Stimulated activated CD4-positive, alpha-beta T cell treated with anti-CD3 and anti-CD28 coated beads, Interleukin-12 subunit alpha, Interleukin-12 subunit beta, amount 100 ng/mL, for 4 hours (primary cell): ENCODE measurements around the gene NUMBL.
A peak's percentile ranks its signal among the peaks of the same experiment; 100 is the strongest.

Experiments used
- DNase-seq: peaks from one replicate; pipeline ENCODE4 v3.0.0-alpha.2; 2020

NUMBL gene

DNA sequence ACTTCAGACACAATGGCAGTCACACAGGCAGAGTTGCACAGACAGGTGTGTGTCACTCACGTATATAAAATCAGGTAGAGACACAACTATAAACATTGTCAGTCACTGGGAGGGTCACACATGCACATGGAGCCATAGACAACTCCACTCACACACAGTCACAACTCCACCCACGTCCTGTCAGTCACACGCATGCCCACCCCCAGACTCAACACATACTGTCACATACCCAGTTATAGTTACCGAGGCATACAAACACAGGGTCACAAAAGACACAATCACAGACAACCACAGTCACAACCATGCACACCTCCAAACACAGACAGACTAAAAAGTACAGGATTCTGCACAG lies 1.5 kb downstream of the NUMBL start:
- no peak for DNase-seq

- DNase-seq = no peak
These were observed 2.1 kb downstream of the NUMBL start for GRCh38 chr19:40688309-40688708.

DNA sequence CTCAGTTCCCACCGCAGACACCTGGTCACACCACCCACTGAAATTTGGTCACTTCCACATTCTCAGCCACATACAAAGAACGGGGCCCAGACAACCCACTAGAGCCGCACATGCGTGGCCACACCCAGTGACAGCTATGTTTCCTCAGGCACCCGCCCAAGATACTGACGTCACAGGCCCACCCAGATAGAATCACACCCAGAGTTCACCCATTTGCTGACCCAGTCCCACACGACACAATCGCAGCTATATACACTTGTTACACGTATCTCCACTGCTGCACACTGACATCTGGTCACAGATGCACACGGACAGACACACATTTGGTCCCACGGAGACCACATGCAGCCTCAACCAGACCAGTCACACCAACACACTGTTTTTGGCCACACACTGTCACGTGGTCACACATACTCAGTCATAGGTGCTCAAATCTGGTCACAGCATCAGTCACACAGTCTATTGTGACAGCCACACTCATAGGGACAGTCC lies 2.9 kb downstream of the NUMBL start:
- no peak for DNase-seq

DNA sequence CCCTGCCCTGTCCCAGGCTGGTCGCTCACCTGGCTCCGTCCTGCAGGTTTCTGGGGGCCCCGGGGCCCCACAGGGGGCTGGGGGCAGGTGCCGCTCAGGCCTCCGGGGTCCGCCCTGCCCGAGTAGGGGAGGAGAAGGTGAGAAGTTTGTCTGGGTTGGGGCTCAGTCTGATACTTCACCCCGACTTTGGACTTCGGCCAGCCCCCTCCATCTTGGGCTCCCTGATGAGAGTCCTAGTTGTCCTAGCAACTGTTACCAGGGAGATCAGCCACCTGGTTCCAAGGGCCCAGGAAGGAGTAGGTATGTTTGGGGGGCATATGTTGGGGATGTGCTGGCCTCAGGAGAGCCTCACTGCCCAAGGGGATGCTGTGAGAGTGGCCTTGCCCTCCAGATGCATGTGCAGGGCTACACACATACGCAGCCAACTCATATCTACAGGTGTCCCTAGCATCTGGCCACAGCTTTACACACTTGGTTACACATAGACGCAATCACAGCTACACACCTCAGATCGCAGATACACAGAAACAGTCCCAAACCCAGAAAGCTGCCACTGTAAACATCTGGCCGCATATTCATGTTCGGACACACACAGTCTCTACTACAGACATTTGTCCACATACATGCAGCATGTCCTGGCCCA lies 3.4 kb downstream of the NUMBL start:
- DNase-seq = no peak

DNA sequence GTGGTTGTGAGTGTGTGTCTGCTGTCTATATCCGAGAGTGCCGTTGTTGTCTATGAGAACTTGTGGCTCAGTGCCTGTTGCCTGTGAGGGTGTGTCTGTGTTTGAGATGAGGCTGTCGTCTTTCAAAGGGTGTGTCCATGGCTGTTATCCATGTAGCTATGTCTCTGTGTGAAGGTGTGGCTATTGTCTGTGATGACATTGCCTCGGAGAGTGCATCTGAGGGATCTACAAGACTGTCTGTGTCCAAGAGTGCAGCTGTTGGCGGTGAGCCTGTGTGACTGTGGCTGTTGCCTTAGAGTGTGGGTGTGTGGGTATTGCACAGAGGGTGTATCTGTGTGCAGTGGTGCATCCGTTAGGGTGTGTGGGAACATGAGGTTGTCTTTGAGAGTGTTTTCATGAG lies 4.9 kb downstream of the NUMBL start:
- DNase-seq = no peak

- no peak for DNase-seq
These were observed 5.4 kb downstream of the NUMBL start for GRCh38 chr19:40685016-40685526.

DNA sequence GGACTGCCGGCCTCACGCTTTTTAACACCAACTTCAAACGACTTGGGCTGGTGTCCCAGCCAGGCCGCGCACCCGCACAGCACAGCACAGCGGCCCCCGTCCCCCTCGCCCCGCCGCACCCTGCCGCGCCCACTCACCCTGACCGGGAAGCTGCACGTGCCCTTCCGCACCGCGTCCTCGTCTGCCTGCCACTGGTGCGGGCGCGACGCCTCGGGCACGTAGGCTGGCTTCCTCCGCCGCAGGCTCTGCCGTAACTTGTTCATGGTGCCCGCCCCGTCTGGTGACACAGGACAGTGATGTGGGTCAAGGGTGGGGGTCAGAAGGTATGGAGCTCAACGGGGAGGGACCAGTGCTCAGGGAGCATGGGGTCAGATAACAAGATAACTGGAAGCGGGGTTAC lies 6.2 kb downstream of the NUMBL start:
- no peak for DNase-seq

- no peak for DNase-seq
These were observed 7.0 kb downstream of the NUMBL start for GRCh38 chr19:40683437-40683836.

DNA sequence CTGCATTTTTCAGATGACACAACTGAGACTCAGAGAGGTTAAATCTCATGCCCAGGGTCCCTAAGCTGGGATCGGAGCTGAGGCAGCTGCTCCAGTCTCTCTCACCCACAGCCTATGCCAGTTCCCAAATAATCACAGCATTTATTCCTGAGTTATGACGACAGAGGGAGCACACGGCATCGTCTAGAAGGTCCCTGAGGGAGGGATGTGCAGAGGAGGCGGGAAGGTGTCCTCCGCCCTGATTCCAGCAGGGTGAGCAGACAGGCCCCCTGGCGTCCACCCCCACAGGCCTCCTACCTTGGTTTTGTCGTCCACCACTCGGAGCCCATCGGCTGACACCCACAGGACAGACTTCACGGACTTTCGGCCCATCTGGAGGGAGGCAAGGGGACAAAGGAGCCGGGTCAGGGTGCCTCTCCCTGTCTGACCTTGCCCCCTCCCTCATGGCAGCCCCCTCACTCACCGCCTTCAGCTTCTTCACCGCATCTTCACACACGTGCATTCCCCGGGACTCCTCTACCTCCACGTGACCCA lies 8.0 kb downstream of the NUMBL start:
- no peak for DNase-seq

DNA sequence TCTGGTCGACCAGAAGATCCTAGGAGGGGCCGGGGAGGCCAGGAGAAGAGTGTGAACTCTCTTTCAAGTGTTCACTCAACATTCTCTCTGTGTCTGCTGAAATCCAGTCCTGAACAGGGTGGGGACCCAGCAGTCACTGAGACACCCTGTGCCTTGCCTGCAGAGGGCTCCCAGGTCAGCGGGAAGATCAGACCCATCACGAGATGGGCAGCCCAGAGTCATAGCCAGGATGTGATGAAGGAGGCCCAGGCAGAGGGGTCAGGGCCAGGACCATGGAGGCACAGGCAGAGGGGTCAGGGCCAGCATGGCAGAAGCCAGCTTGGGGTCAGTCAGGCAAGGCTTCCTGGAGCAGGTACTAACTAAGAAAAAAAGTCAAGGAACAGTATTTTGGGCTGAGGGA lies 9.4 kb downstream of the NUMBL start:
- no peak for DNase-seq

- DNase-seq = no peak
These were observed 13.3 kb downstream of the NUMBL start for GRCh38 chr19:40677156-40677555.

DNA sequence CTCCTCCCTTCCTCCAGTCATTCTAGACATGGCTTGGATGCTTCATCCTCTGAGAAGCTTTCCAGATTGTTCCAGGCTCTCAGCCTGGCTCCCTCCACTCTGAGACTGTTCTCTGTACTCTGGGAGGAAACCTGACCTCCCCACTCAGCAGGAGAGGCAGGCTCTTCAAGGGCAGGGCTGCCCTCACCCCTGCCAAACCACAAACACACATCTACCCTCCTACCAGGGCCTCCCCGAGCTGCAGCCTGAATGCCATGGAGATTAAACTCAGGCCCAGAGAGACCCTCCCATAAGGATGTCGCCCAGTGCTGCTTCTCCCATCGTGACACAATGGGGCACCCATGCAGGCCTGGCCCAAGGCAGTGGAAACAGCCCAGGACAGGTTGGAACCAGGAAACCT lies 16.2 kb downstream of the NUMBL start:
- DNase-seq = no peak

DNA sequence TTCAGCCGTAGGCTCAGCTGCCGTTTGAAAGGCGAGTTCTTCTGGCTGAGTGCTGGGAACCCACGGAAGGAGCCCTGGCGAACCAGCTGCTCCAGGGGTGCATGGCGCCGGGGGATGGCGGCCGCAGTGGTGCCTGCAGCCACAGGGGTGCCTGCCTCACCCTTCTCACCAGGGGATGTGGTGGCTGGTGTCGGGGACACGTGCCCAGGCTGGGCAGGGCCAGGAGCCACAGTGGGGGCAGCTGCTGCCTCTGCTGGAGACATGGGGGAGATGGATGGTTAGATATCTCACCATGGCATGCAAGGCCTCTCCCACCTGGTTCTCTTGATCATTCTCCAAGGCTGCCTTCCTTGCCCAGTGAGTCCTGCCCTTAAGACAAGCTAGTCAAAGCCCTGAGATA lies 17.1 kb downstream of the NUMBL start:
- DNase-seq = no peak

DNA sequence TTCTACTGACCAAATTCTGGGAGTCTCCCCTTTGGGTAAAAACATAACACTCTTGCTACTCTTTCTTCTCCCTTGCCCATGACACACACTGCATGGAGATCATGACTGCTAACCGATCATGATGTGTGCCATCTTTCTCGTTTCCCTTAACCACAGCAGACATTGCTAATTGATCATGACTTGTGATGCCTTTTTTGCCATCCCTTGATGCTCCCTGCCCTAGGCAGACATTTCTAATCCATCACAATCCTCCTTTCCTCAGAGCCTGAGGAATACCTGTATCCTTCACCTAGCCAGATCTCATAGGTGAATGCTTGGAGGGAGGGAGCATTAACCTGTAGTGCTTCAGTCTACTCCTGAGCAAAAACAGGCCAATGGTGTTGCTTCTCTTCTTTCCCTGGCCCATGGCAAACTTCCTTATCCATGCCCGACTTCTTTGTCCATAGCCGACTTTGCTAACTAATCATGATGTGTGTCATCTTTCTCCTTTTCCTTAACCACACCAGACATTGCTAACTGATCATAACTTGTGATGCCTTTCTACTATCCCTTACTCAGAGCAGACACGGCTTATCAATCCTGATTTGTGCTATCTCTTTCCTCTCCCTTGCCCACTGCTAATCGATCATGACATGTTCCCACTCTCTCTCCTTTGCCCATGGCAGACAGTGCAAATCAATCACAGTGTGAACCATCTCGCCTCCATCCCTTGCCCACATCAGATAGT lies 17.7 kb downstream of the NUMBL start:
- no peak for DNase-seq

DNA sequence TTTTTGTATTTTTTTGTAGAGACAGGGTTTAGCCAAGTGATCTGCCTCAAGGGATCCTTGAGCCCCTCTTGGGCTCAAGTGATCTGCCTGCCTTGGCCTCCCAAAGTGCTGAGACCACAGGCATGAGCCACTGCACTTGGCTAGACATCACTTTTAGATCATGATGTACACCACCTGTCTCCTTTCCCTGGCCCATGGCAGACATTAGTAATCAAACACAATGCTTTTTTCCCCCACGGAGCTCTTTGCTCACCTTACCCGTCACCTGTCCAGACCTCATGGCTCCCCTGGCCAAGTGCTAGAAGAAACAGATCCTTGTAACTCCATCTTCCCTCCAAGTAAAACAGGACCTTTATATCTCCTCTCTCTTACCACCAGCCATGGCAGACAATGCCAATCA lies 18.4 kb downstream of the NUMBL start:
- no peak for DNase-seq

GRCh38 chr19:40671404-40671803 lies 19.0 kb downstream of the NUMBL start:
- no peak for DNase-seq

- no peak for DNase-seq
These were observed 21.3 kb downstream of the NUMBL start for GRCh38 chr19:40668991-40669614.

DNA sequence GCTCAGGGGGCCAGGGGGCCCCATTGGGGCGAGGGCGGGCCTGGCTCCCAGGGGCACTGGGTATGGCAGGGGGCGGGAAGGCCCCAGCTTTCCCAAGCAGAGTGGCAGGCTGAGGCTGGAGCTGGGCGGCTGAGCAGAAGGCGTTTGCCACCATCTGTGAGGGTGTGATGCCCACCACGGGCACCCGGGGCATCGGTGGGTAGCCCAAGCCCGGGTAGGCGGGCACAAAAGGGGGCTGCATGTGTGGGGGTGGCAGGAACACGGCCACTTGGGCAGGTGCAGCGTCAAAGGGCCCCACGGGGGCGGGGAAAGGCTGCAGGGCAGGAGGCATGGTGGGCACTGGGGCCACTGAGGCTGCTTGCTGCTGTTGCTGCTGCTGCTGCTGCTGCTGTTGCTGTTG lies 22.8 kb downstream of the NUMBL start:
- no peak for DNase-seq

GRCh38 chr19:40666803-40667438 lies 23.5 kb downstream of the NUMBL start:
- DNase-seq = no peak

GRCh38 chr19:40663695-40664692 lies 26.5 kb downstream of the NUMBL start:
- peak; percentile 25 for DNase-seq

DNA sequence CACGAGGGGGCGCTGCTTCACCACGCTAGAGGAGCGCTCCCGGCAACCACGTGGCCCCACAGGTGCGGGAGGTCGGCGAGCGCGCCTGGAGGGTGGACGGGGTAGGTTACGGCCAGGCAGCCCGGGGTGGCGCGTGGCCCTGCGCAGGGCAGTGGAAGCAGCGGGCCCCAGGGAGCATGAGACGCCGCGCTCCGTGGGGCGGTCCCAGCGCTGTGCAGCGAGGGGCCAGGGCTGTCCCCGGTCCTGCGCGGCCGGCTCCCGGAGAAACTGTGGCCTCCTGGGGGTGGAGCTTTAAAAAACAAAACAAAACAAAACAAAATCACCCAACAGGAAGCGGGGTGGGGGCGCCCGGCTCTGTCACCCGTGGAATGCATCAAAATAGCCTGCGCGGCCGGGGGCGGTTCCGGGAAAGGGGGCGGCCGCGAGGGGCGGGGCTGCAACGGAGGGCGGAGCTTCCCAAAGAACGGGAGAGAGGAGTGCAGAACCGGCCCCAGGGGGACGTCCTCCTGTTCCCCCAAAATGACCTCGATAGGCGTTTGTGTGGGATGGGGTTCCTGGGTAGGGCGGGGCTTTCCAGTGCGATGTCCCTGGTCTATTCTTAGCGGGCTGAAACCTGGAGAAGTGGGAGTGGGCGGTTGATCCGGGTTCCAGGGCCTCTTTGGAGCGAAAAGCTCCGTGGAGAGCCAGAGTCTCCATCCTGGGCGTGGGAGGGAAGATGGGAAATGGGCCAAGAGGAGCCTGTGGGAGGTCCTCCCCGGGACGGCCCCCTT lies 27.3 kb downstream of the NUMBL start:
- DNase-seq = peak; percentile 96
